ENCODE measurements around the gene RDH5. TPM values are rescaled to one million over a fixed set of nuclear protein-coding genes. Genes with fewer than 3 reads are reported as not detected.

The RDH5 gene
- total RNA-seq, 4 donors from 2014 or later, result 13.8 to 23.0 (median 17.2) TPM

GRCh38 chr12:55697686-55698085 is 22.5 kb upstream of the RDH5 start:
- Histone ChIP-seq H3K27me3 (no peaks in the 10 kb centered on the region), H3K36me3 (peaks cover 44 to 90% (median 75%) of the 10 kb centered on the region in 4 donors), H3K4me3 (no peak overlapping the region), H3K27ac (replicated peaks in 1 of 4) (no peak overlapping the region), H3K4me1 (peaks cover 27 to 46% (median 36%) of the 10 kb centered on the region in 4 donors), H3K9me3 (no peaks in the 10 kb centered on the region)
- intact Hi-C loops (cut with DNase I), result no loop called here
- DNase-seq (ENCODE audit: extremely low spot score), result no peak
- whole genome bisulfite sequencing, result 88% methylated on average over 7 of the region's 7 CpGs
- TF ChIP-seq CTCF (IDR thresholded peaks at IDR 0.05), result no peak

- TF ChIP-seq POLR2AphosphoS5 (IDR thresholded peaks at IDR 0.05) (no peak), POLR2A (IDR thresholded peaks at IDR 0.05; ENCODE audit: low read depth) (no peak), CTCF (IDR thresholded peaks at IDR 0.05) (no peak), EP300 (IDR thresholded peaks at IDR 0.05) (no peak)
- H3K27ac ChIP-seq (replicated peaks in 1 of 4), result peak overlapping the region; percentile 9 to 100 (median 24)
- no peak overlapping the region for H3K4me3 ChIP-seq
- no peak for DNase-seq (ENCODE audit: extremely low spot score)
- H3K4me1 ChIP-seq, result peaks cover 30 to 53% (median 42%) of the 10 kb centered on the region in 4 donors
- 77% methylated on average over 5 of the region's 16 CpGs for WGBS
- no peaks in the 10 kb centered on the region for H3K27me3 ChIP-seq
- no peaks in the 10 kb centered on the region for H3K9me3 ChIP-seq
- H3K36me3 ChIP-seq, result peaks cover 39 to 83% (median 69%) of the 10 kb centered on the region in 4 donors
- intact Hi-C loops (cut with DNase I), result no loop called here
Measured at GRCh38 chr12:55698241-55698955, 21.8 kb upstream of the RDH5 start.

- 70% methylated on average over 1 of the region's 1 CpG for WGBS
- H3K4me3 ChIP-seq, result no peak overlapping the region
- peaks cover 30 to 59% (median 48%) of the 10 kb centered on the region in 4 donors for H3K4me1 ChIP-seq
- H3K27ac ChIP-seq (replicated peaks in 1 of 4), result peak overlapping the region; percentile 9 to 100 (median 30)
- no peaks in the 10 kb centered on the region for H3K9me3 ChIP-seq
- TF ChIP-seq POLR2A (IDR thresholded peaks at IDR 0.05; ENCODE audit: low read depth), result no peak
- TF ChIP-seq CTCF (IDR thresholded peaks at IDR 0.05), result no peak
- TF ChIP-seq EP300 (IDR thresholded peaks at IDR 0.05), result no peak
- TF ChIP-seq POLR2AphosphoS5 (IDR thresholded peaks at IDR 0.05), result no peak
- no peak for DNase-seq (ENCODE audit: extremely low spot score)
- peaks cover 33 to 77% (median 63%) of the 10 kb centered on the region in 4 donors for H3K36me3 ChIP-seq
- no peaks in the 10 kb centered on the region for H3K27me3 ChIP-seq
- intact Hi-C loops (cut with DNase I), result no loop called here
Measured at GRCh38 chr12:55698965-55699364, 21.2 kb upstream of the RDH5 start.

- peaks cover 30 to 65% (median 54%) of the 10 kb centered on the region in 4 donors for H3K4me1 ChIP-seq
- intact Hi-C loops (cut with DNase I), result no loop called here
- no peaks in the 10 kb centered on the region for H3K9me3 ChIP-seq
- DNase-seq (ENCODE audit: extremely low spot score), result no peak
- 68% methylated on average over 5 of the region's 5 CpGs for WGBS
- TF ChIP-seq EP300 (IDR thresholded peaks at IDR 0.05), result no peak
- peaks cover 27 to 71% (median 57%) of the 10 kb centered on the region in 4 donors for H3K36me3 ChIP-seq
- H3K4me3 ChIP-seq, result no peak overlapping the region
- H3K27ac ChIP-seq (replicated peaks in 1 of 4), result peak overlapping the region; percentile 9 to 100 (median 22)
- no peaks in the 10 kb centered on the region for H3K27me3 ChIP-seq
Measured at GRCh38 chr12:55699471-55700055, 20.6 kb upstream of the RDH5 start.

GRCh38 chr12:55700255-55701018 is 19.8 kb upstream of the RDH5 start:
- Histone ChIP-seq H3K27me3 (no peaks in the 10 kb centered on the region), H3K27ac (replicated peaks in 1 of 4) (peak overlapping the region; percentile 17 to 100 (median 26)), H3K4me3 (no peak overlapping the region), H3K36me3 (peaks cover 19 to 62% (median 48%) of the 10 kb centered on the region in 4 donors), H3K9me3 (no peaks in the 10 kb centered on the region), H3K4me1 (peaks cover 30 to 74% (median 58%) of the 10 kb centered on the region in 4 donors)
- TF ChIP-seq POLR2A (IDR thresholded peaks at IDR 0.05; ENCODE audit: low read depth), result no peak
- TF ChIP-seq CTCF (IDR thresholded peaks at IDR 0.05), result no peak
- no peak for TF ChIP-seq POLR2AphosphoS5 (IDR thresholded peaks at IDR 0.05)
- no peak for TF ChIP-seq EP300 (IDR thresholded peaks at IDR 0.05)
- intact Hi-C loops (cut with DNase I), result no loop called here
- 70% methylated on average over 17 of the region's 21 CpGs for WGBS
- no peak for DNase-seq (ENCODE audit: extremely low spot score)
